Measurements from ENCODE around the gene TEX22. TPM values are rescaled to one million over a fixed set of nuclear protein-coding genes. Genes with fewer than 3 reads are reported as not detected.

TEX22 gene
- polyA plus RNA-seq, 2 donors = 0.06 to 0.14 TPM

DNA sequence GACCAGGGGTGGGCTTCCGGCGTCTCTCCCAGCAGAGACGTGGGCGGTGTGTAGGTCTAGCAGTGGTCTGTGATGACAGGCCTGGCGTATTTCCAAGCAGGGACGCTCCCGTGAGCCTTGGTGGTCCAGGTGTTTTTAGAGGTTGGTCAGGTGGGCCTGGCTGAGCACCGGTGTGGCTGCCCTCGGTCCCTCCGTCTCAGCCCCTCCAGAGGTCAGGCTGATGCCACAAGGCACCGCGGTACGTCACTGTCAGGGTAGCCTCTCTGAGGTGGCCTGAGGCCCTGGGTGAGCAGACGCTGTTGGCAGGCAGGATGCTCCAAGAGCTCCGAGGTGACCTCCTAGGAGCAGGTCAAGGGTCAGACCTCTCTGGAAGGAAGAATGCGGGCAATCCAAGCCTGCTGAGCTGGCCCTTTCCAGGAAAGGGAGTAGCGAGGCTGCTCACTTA lies 34.8 kb downstream of the TEX22 start:
- Histone ChIP-seq H3K27me3 (ENCODE audit: control insufficient read depth in 1 of 2, insufficient read depth in 2 of 2, low read length in 2 of 2) (no peaks in the 10 kb centered on the region), H3K4me1 (ENCODE audit: control insufficient read depth in 2 of 2, insufficient read depth in 2 of 2, low read length in 1 of 2) (peaks cover 0 to 10% of the 10 kb centered on the region in 2 donors), H3K27ac (ENCODE audit: low read depth in 2 of 2, low read length in 1 of 2) (no peak overlapping the region), H3K4me3 (ENCODE audit: low read depth in 1 of 2, low read length in 2 of 2) (no peak overlapping the region), H3K9me3 (ENCODE audit: control insufficient read depth in 2 of 2, insufficient read depth in 1 of 2, low read depth in 1 of 2, low read length in 1 of 2) (peaks cover 0 to 5% of the 10 kb centered on the region in 2 donors), H3K36me3 (ENCODE audit: control insufficient read depth in 2 of 2, insufficient read depth in 2 of 2, low read length in 1 of 2) (peaks cover 0 to 3% of the 10 kb centered on the region in 2 donors)
- WGBS, 2 donors = 81 to 84% methylated on average over 17 of the region's 17 CpGs

DNA sequence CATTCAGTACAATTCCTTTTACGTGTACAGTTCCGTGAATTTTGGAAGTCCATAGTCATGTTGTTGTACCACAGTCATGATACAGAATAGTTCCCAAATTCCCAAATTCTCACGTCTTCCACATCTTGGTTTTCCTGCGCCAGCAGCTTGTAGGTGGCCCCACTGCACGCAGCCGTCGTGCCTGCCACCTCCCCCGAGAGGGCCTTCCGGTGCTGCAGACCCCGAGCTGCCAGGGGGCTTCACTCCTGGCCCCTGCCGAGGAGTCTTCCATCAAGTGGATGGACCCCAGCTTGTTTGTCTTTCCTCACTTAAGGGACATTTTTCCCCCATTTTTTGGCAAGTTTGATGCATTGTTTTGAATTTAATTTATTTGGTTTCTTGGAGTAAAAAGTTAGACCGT lies 38.1 kb downstream of the TEX22 start:
- H3K27ac ChIP-seq (ENCODE audit: low read depth in 2 of 2, low read length in 1 of 2) = no peak overlapping the region
- no peak overlapping the region for H3K4me3 ChIP-seq (ENCODE audit: low read depth in 1 of 2, low read length in 2 of 2)
- no peaks in the 10 kb centered on the region for H3K27me3 ChIP-seq (ENCODE audit: control insufficient read depth in 1 of 2, insufficient read depth in 2 of 2, low read length in 2 of 2)
- H3K36me3 ChIP-seq (ENCODE audit: control insufficient read depth in 2 of 2, insufficient read depth in 2 of 2, low read length in 1 of 2) = peaks cover 0 to 10% of the 10 kb centered on the region in 2 donors
- H3K9me3 ChIP-seq (ENCODE audit: control insufficient read depth in 2 of 2, insufficient read depth in 1 of 2, low read depth in 1 of 2, low read length in 1 of 2) = peaks cover 0 to 5% of the 10 kb centered on the region in 2 donors
- H3K4me1 ChIP-seq (ENCODE audit: control insufficient read depth in 2 of 2, insufficient read depth in 2 of 2, low read length in 1 of 2) = peaks cover 3 to 17% of the 10 kb centered on the region in 2 donors
- 88 to 90% methylated on average over 12 of the region's 12 CpGs for WGBS, 2 donors

DNA sequence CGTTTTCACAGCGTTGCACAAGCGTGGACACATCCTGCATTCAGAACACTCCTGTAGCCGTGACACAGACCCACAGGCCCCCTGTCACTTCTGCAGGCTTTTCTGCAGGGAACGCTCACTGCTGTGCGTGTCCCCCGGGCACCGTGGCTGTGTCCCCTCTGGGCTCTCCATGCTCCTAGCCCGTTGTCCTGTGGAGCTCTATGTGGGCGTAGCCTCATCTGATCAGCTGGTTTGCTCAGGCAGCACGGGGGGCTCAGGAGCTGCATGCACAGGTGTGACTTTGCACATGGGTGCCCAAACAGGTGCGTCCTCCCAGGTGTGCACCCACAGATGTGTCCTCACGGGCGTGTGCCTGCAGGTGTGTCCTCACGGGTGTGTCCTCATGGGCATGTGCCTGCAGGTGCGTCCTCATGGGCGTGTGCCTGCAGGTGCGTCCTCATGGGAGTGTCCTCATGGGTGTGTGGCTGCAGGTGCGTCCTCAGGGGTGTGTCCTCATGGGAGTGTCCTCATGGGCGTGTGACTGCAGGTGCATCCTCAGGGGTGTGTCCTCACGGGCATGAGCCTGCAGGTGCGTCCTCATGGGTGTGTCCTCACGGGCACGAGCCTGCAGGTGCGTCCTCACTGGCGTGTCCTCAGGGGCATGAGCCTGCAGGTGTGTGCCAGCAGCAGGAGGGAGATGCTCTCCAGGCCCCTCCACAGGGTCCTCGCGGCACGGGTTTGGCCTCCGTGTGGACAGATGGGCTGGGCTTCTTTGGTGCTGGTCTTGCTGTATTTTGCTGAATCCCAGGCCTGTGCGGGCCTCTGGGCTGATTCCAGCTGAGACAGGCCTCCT lies 38.8 kb downstream of the TEX22 start:
- Histone ChIP-seq H3K27ac (ENCODE audit: low read depth in 2 of 2, low read length in 1 of 2) (peak overlapping the region; percentile 8 to 11), H3K27me3 (ENCODE audit: control insufficient read depth in 1 of 2, insufficient read depth in 2 of 2, low read length in 2 of 2) (no peaks in the 10 kb centered on the region), H3K9me3 (ENCODE audit: control insufficient read depth in 2 of 2, insufficient read depth in 1 of 2, low read depth in 1 of 2, low read length in 1 of 2) (peaks cover 0 to 5% of the 10 kb centered on the region in 2 donors), H3K4me1 (ENCODE audit: control insufficient read depth in 2 of 2, insufficient read depth in 2 of 2, low read length in 1 of 2) (peaks cover 3 to 17% of the 10 kb centered on the region in 2 donors), H3K36me3 (ENCODE audit: control insufficient read depth in 2 of 2, insufficient read depth in 2 of 2, low read length in 1 of 2) (peaks cover 0 to 10% of the 10 kb centered on the region in 2 donors), H3K4me3 (ENCODE audit: low read depth in 1 of 2, low read length in 2 of 2) (no peak overlapping the region)
- WGBS, 2 donors = 71 to 83% methylated on average over 30 to 31 of the region's 31 CpGs

DNA sequence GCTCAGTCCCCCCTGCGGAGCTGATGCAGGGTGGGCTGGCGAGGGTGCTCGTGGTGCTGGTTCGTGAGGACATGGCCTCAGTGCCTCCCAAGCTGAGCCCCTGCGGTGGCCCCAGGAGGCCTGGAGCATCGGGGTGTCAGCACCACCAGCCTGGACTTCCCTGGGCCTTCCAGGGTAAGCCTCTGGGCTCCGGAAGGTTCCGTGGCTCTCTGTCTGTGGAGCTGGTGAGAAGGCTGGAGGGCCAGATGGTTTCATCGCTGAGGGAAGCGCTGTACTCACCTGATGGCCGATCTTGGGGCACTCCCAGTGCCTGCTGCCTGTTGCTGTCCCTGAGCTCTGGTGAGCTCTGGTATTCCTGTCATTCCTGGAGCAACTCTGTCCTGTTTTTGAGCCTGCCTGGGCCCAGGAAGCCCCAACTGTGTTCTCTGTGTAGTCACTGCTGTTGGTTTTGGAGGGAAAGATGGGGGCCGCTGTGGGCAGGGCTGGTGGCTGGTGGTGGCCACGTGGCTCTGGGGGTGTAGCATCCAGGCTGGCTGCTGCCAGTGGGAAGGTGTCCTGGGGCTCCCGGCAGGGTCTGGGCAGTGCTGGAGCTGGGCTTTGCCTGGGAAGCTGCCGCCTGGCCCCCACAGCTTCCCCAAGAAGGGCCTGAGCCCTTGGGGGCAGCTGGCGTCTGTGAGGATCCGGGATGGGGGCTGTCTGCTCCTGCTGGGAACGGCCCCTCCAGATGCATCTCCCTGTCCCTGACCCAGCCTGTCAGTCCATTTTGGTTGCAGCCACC lies 39.6 kb downstream of the TEX22 start:
- peaks cover 3 to 17% of the 10 kb centered on the region in 2 donors for H3K4me1 ChIP-seq (ENCODE audit: control insufficient read depth in 2 of 2, insufficient read depth in 2 of 2, low read length in 1 of 2)
- peaks cover 0 to 5% of the 10 kb centered on the region in 2 donors for H3K9me3 ChIP-seq (ENCODE audit: control insufficient read depth in 2 of 2, insufficient read depth in 1 of 2, low read depth in 1 of 2, low read length in 1 of 2)
- H3K36me3 ChIP-seq (ENCODE audit: control insufficient read depth in 2 of 2, insufficient read depth in 2 of 2, low read length in 1 of 2) = peaks cover 0 to 10% of the 10 kb centered on the region in 2 donors
- 93 to 95% methylated on average over 18 of the region's 18 CpGs for WGBS, 2 donors
- H3K27me3 ChIP-seq (ENCODE audit: control insufficient read depth in 1 of 2, insufficient read depth in 2 of 2, low read length in 2 of 2) = no peaks in the 10 kb centered on the region
- peak overlapping the region; percentile 8 to 11 for H3K27ac ChIP-seq (ENCODE audit: low read depth in 2 of 2, low read length in 1 of 2)
- H3K4me3 ChIP-seq (ENCODE audit: low read depth in 1 of 2, low read length in 2 of 2) = no peak overlapping the region

DNA sequence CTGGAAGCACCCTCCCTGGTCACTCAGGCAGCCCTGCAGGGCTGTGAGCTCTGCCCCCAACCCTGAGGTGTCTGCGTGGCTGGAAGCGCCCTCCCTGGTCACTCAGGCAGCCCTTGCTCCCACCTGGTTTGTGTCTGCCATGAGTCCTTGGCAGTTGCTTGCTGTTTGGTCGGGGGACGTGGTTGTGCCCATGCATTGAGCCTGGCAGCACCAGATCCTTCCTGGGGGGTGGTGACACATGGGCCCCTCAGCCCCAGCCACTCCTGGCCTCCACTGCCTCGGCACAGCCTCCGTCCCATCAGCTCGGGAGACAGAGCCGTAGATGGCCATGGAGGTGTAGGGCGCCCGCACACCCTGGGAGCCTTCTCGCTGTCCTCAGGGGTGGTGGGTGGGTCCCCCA lies 40.8 kb downstream of the TEX22 start:
- H3K9me3 ChIP-seq (ENCODE audit: control insufficient read depth in 2 of 2, insufficient read depth in 1 of 2, low read depth in 1 of 2, low read length in 1 of 2) = peaks cover 0 to 5% of the 10 kb centered on the region in 2 donors
- H3K27me3 ChIP-seq (ENCODE audit: control insufficient read depth in 1 of 2, insufficient read depth in 2 of 2, low read length in 2 of 2) = no peaks in the 10 kb centered on the region
- WGBS, 2 donors = 92 to 96% methylated on average over 11 of the region's 11 CpGs
- peaks cover 0 to 10% of the 10 kb centered on the region in 2 donors for H3K36me3 ChIP-seq (ENCODE audit: control insufficient read depth in 2 of 2, insufficient read depth in 2 of 2, low read length in 1 of 2)
- H3K4me3 ChIP-seq (ENCODE audit: low read depth in 1 of 2, low read length in 2 of 2) = no peak overlapping the region
- peaks cover 3 to 17% of the 10 kb centered on the region in 2 donors for H3K4me1 ChIP-seq (ENCODE audit: control insufficient read depth in 2 of 2, insufficient read depth in 2 of 2, low read length in 1 of 2)
- H3K27ac ChIP-seq (ENCODE audit: low read depth in 2 of 2, low read length in 1 of 2) = no peak overlapping the region

DNA sequence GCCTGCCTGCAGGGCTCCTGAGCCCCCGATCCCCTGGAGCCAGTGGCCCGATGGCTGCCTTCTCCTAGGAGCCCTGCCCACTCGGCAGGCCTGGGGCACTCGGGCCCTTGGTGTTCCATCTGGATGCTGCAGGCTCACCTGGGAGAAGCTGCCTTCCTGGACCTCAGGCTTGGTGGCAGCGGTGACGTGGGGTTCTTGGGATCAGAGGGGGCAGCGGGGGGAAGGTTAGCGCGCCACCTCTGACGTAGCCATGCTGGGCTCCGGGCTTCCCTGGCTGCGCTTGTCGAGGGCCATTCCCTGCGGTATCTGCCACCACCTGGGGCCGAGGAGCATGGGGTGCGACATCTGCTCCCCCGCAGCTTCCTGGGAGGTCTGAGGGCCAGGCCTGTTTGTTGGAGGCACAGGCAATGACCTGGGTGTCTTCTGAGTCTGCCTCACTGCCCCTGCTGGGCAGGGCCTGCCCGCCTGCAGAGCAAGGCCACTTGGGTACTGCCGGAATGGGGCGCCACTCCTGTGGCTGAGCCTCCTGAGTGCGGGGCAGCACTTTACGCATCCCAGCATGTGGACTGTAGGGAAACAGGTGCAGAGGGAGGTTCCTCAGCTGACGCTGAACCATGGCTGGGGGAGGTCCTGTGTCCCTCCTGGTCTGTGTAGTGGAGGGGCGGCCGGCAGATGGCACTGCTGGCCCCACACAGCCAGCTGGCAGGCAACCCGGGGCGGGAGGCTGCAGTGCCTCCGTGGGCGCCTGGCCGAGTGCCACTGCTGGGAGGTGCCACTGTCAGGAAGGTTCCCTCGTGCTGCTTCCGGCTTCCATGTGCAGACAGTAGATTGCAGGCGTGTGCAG lies 41.6 kb downstream of the TEX22 start:
- Histone ChIP-seq H3K27me3 (ENCODE audit: control insufficient read depth in 1 of 2, insufficient read depth in 2 of 2, low read length in 2 of 2) (no peaks in the 10 kb centered on the region), H3K4me3 (ENCODE audit: low read depth in 1 of 2, low read length in 2 of 2) (no peak overlapping the region), H3K36me3 (ENCODE audit: control insufficient read depth in 2 of 2, insufficient read depth in 2 of 2, low read length in 1 of 2) (peaks cover 0 to 10% of the 10 kb centered on the region in 2 donors), H3K9me3 (ENCODE audit: control insufficient read depth in 2 of 2, insufficient read depth in 1 of 2, low read depth in 1 of 2, low read length in 1 of 2) (peaks cover 0 to 5% of the 10 kb centered on the region in 2 donors), H3K4me1 (ENCODE audit: control insufficient read depth in 2 of 2, insufficient read depth in 2 of 2, low read length in 1 of 2) (peaks cover 3 to 17% of the 10 kb centered on the region in 2 donors), H3K27ac (ENCODE audit: low read depth in 2 of 2, low read length in 1 of 2) (no peak overlapping the region)
- 81 to 84% methylated on average over 33 of the region's 33 CpGs for WGBS, 2 donors

DNA sequence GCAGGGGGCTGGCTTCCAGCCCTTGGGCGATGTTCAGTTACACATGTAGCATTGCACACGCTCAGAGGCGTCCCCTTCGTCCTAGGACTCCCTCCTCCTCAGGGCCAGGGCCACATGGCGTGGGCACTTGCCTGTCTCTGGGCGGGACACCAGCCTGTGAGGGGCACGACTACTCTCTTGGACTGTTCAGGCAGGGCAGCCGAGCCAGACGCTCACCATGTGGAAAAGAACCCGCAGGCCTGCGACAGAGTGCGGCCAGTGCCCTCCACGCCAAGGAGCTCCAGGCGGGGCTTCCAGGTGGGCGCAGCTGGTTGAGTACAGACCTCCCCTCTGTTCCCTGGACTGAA lies 42.2 kb downstream of the TEX22 start:
- peaks cover 3 to 17% of the 10 kb centered on the region in 2 donors for H3K4me1 ChIP-seq (ENCODE audit: control insufficient read depth in 2 of 2, insufficient read depth in 2 of 2, low read length in 1 of 2)
- 86 to 96% methylated on average over 15 of the region's 15 CpGs for WGBS, 2 donors
- H3K27ac ChIP-seq (ENCODE audit: low read depth in 2 of 2, low read length in 1 of 2) = no peak overlapping the region
- H3K9me3 ChIP-seq (ENCODE audit: control insufficient read depth in 2 of 2, insufficient read depth in 1 of 2, low read depth in 1 of 2, low read length in 1 of 2) = peaks cover 0 to 5% of the 10 kb centered on the region in 2 donors
- peaks cover 0 to 14% of the 10 kb centered on the region in 2 donors for H3K36me3 ChIP-seq (ENCODE audit: control insufficient read depth in 2 of 2, insufficient read depth in 2 of 2, low read length in 1 of 2)
- no peak overlapping the region for H3K4me3 ChIP-seq (ENCODE audit: low read depth in 1 of 2, low read length in 2 of 2)
- H3K27me3 ChIP-seq (ENCODE audit: control insufficient read depth in 1 of 2, insufficient read depth in 2 of 2, low read length in 2 of 2) = no peaks in the 10 kb centered on the region

DNA sequence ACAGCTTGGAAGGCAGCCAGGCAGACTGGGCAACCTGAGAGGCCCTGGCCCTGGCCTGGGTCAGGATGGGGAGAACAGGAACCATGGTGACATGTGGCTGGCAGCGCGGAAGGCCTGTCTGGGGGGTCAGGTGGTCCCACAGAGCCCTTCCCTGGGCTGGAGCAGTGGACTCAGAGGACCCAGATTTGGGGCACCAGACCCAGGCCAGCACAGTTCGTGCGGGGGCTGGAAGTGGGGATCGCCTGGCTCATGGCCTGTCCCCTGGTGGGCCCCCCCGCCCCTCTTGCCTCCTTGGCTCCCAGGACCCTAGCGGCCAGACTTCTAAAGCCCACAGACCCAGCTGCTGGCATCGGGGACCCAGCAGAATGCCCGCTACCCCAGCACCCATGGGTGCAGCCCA lies 42.7 kb downstream of the TEX22 start:
- peaks cover 3 to 17% of the 10 kb centered on the region in 2 donors for H3K4me1 ChIP-seq (ENCODE audit: control insufficient read depth in 2 of 2, insufficient read depth in 2 of 2, low read length in 1 of 2)
- H3K36me3 ChIP-seq (ENCODE audit: control insufficient read depth in 2 of 2, insufficient read depth in 2 of 2, low read length in 1 of 2) = peaks cover 0 to 14% of the 10 kb centered on the region in 2 donors
- no peak overlapping the region for H3K4me3 ChIP-seq (ENCODE audit: low read depth in 1 of 2, low read length in 2 of 2)
- peaks cover 0 to 5% of the 10 kb centered on the region in 2 donors for H3K9me3 ChIP-seq (ENCODE audit: control insufficient read depth in 2 of 2, insufficient read depth in 1 of 2, low read depth in 1 of 2, low read length in 1 of 2)
- no peak overlapping the region for H3K27ac ChIP-seq (ENCODE audit: low read depth in 2 of 2, low read length in 1 of 2)
- no peaks in the 10 kb centered on the region for H3K27me3 ChIP-seq (ENCODE audit: control insufficient read depth in 1 of 2, insufficient read depth in 2 of 2, low read length in 2 of 2)
- WGBS, 2 donors = 97 to 98% methylated on average over 9 of the region's 9 CpGs

DNA sequence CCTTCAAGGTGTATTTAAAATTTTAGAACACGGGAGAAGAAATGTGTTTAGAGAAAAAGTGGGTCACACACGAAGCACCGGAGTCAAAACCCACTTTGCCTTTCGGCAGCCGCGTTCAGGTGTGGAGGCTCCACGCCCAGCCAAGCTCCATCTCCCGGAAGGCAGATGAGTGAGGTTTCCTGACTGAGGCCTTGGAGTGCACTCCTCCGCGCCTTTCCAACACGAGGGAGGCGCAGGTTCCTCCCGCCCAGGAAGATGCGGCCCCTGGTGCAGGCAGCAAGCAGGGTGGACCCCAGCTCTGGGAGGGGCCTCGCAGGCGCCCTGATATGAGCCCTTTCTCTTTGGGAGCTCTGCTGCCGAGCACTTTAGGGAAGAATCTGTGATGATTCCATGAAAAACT lies 43.8 kb downstream of the TEX22 start:
- peaks cover 3 to 13% of the 10 kb centered on the region in 2 donors for H3K4me1 ChIP-seq (ENCODE audit: control insufficient read depth in 2 of 2, insufficient read depth in 2 of 2, low read length in 1 of 2)
- H3K27ac ChIP-seq (ENCODE audit: low read depth in 2 of 2, low read length in 1 of 2) = no peak overlapping the region
- H3K36me3 ChIP-seq (ENCODE audit: control insufficient read depth in 2 of 2, insufficient read depth in 2 of 2, low read length in 1 of 2) = peaks cover 0 to 14% of the 10 kb centered on the region in 2 donors
- peaks cover 0 to 3% of the 10 kb centered on the region in 2 donors for H3K9me3 ChIP-seq (ENCODE audit: control insufficient read depth in 2 of 2, insufficient read depth in 1 of 2, low read depth in 1 of 2, low read length in 1 of 2)
- no peak overlapping the region for H3K4me3 ChIP-seq (ENCODE audit: low read depth in 1 of 2, low read length in 2 of 2)
- no peaks in the 10 kb centered on the region for H3K27me3 ChIP-seq (ENCODE audit: control insufficient read depth in 1 of 2, insufficient read depth in 2 of 2, low read length in 2 of 2)
- WGBS, 2 donors = 82% methylated on average over 17 of the region's 17 CpGs

All from esophagus (tissue), 2 donors.